Measurements from ENCODE around the gene HSFX3.
A peak's percentile ranks its signal among the peaks of the same experiment; 100 is the strongest.
"Not testable (repeated sequence)": the region's sequence is repeated elsewhere in the genome, so short reads cannot be mapped to it uniquely, and the experiment has no call there.

Gene HSFX3

GRCh38 chrX:149525389-149525788 lies 24.3 kb downstream of the HSFX3 start:
- H3K9ac ChIP-seq (ENCODE audit: insufficient read length, low read depth); H3K4me1 ChIP-seq (ENCODE audit: insufficient read depth, insufficient read length); H3K4me3 ChIP-seq (ENCODE audit: insufficient read length, low read depth); H3K36me3 ChIP-seq (ENCODE audit: insufficient read depth, insufficient read length, low read length); H3K9me3 ChIP-seq (ENCODE audit: insufficient read depth, low read length); H3K27me3 ChIP-seq (ENCODE audit: insufficient read depth, insufficient read length): not testable (repeated sequence)
- peak; percentile 8 for DNase-seq (ENCODE audit: low read depth, low spot score)

- DNase-seq (ENCODE audit: low read depth, low spot score) = no peak
- Histone ChIP-seq H3K9ac (ENCODE audit: insufficient read length, low read depth) (no peak overlapping the region), H3K36me3 (ENCODE audit: insufficient read depth, insufficient read length, low read length) (no peaks in the 10 kb centered on the region), H3K4me1 (ENCODE audit: insufficient read depth, insufficient read length) (no peaks in the 10 kb centered on the region), H3K9me3 (ENCODE audit: insufficient read depth, low read length) (no peaks in the 10 kb centered on the region), H3K27me3 (ENCODE audit: insufficient read depth, insufficient read length) (no peaks in the 10 kb centered on the region), H3K4me3 (ENCODE audit: insufficient read length, low read depth) (no peak overlapping the region)
- no peak for TF ChIP-seq ZNF274 (IDR thresholded peaks at IDR 0.05; ENCODE audit: low read depth, low read length)
- TF ChIP-seq SUZ12 (IDR thresholded peaks at IDR 0.05; ENCODE audit: extremely low read depth, insufficient read depth, insufficient read length) = no peak
Observed at GRCh38 chrX:149522916-149523315, 26.8 kb downstream of the HSFX3 start.

- H3K9me3 ChIP-seq (ENCODE audit: insufficient read depth, low read length) = no peaks in the 10 kb centered on the region
- H3K27me3 ChIP-seq (ENCODE audit: insufficient read depth, insufficient read length) = no peaks in the 10 kb centered on the region
- no peaks in the 10 kb centered on the region for H3K36me3 ChIP-seq (ENCODE audit: insufficient read depth, insufficient read length, low read length)
- no peak for DNase-seq (ENCODE audit: low read depth, low spot score)
- H3K4me3 ChIP-seq (ENCODE audit: insufficient read length, low read depth) = no peak overlapping the region
- TF ChIP-seq SUZ12 (IDR thresholded peaks at IDR 0.05; ENCODE audit: extremely low read depth, insufficient read depth, insufficient read length) = no peak
- TF ChIP-seq ZNF274 (IDR thresholded peaks at IDR 0.05; ENCODE audit: low read depth, low read length) = no peak
- TF ChIP-seq YY1 (IDR thresholded peaks at IDR 0.05; ENCODE audit: insufficient read depth, insufficient read length) = no peak
- no peaks in the 10 kb centered on the region for H3K4me1 ChIP-seq (ENCODE audit: insufficient read depth, insufficient read length)
- H3K9ac ChIP-seq (ENCODE audit: insufficient read length, low read depth) = no peak overlapping the region
Observed at GRCh38 chrX:149521438-149521837, 28.3 kb downstream of the HSFX3 start.

- H3K36me3 ChIP-seq (ENCODE audit: insufficient read depth, insufficient read length, low read length); H3K9me3 ChIP-seq (ENCODE audit: insufficient read depth, low read length); H3K4me1 ChIP-seq (ENCODE audit: insufficient read depth, insufficient read length); H3K9ac ChIP-seq (ENCODE audit: insufficient read length, low read depth); H3K27me3 ChIP-seq (ENCODE audit: insufficient read depth, insufficient read length); H3K4me3 ChIP-seq (ENCODE audit: insufficient read length, low read depth); DNase-seq (ENCODE audit: low read depth, low spot score): not testable (repeated sequence)
Observed at GRCh38 chrX:149520636-149521277, 29.0 kb downstream of the HSFX3 start.

GRCh38 chrX:149518236-149518635 lies 31.5 kb downstream of the HSFX3 start:
- H3K4me1 ChIP-seq (ENCODE audit: insufficient read depth, insufficient read length) = no peaks in the 10 kb centered on the region

GRCh38 chrX:149517308-149517707 lies 32.4 kb downstream of the HSFX3 start:
- TF ChIP-seq SUZ12 (IDR thresholded peaks at IDR 0.05; ENCODE audit: extremely low read depth, insufficient read depth, insufficient read length) (no peak), YY1 (IDR thresholded peaks at IDR 0.05; ENCODE audit: insufficient read depth, insufficient read length) (no peak), ZNF274 (IDR thresholded peaks at IDR 0.05; ENCODE audit: low read depth, low read length) (no peak)
- H3K4me3 ChIP-seq (ENCODE audit: insufficient read length, low read depth) = no peak overlapping the region
- no peaks in the 10 kb centered on the region for H3K4me1 ChIP-seq (ENCODE audit: insufficient read depth, insufficient read length)
- H3K9ac ChIP-seq (ENCODE audit: insufficient read length, low read depth) = no peak overlapping the region
- no peak for DNase-seq (ENCODE audit: low read depth, low spot score)
- H3K36me3 ChIP-seq (ENCODE audit: insufficient read depth, insufficient read length, low read length) = no peaks in the 10 kb centered on the region
- no peaks in the 10 kb centered on the region for H3K9me3 ChIP-seq (ENCODE audit: insufficient read depth, low read length)
- H3K27me3 ChIP-seq (ENCODE audit: insufficient read depth, insufficient read length) = no peaks in the 10 kb centered on the region

More at GRCh38 chrX:149518236-149518635, 31.5 kb downstream of the HSFX3 start:
- Histone ChIP-seq H3K4me3 (ENCODE audit: insufficient read length, low read depth) (no peak overlapping the region), H3K36me3 (ENCODE audit: insufficient read depth, insufficient read length, low read length) (no peaks in the 10 kb centered on the region), H3K27me3 (ENCODE audit: insufficient read depth, insufficient read length) (no peaks in the 10 kb centered on the region), H3K9ac (ENCODE audit: insufficient read length, low read depth) (no peak overlapping the region), H3K9me3 (ENCODE audit: insufficient read depth, low read length) (no peaks in the 10 kb centered on the region)
- DNase-seq (ENCODE audit: low read depth, low spot score) = no peak
- TF ChIP-seq ZNF274 (IDR thresholded peaks at IDR 0.05; ENCODE audit: low read depth, low read length) = no peak
- TF ChIP-seq SUZ12 (IDR thresholded peaks at IDR 0.05; ENCODE audit: extremely low read depth, insufficient read depth, insufficient read length) = no peak
- no peak for TF ChIP-seq YY1 (IDR thresholded peaks at IDR 0.05; ENCODE audit: insufficient read depth, insufficient read length)

GRCh38 chrX:149516604-149517003 lies 33.1 kb downstream of the HSFX3 start:
- H3K9ac ChIP-seq (ENCODE audit: insufficient read length, low read depth) = no peak overlapping the region
- no peaks in the 10 kb centered on the region for H3K36me3 ChIP-seq (ENCODE audit: insufficient read depth, insufficient read length, low read length)
- H3K4me1 ChIP-seq (ENCODE audit: insufficient read depth, insufficient read length) = no peaks in the 10 kb centered on the region
- no peak for TF ChIP-seq YY1 (IDR thresholded peaks at IDR 0.05; ENCODE audit: insufficient read depth, insufficient read length)
- TF ChIP-seq ZNF274 (IDR thresholded peaks at IDR 0.05; ENCODE audit: low read depth, low read length) = no peak
- no peak for TF ChIP-seq SUZ12 (IDR thresholded peaks at IDR 0.05; ENCODE audit: extremely low read depth, insufficient read depth, insufficient read length)
- H3K27me3 ChIP-seq (ENCODE audit: insufficient read depth, insufficient read length) = no peaks in the 10 kb centered on the region
- no peaks in the 10 kb centered on the region for H3K9me3 ChIP-seq (ENCODE audit: insufficient read depth, low read length)
- no peak for DNase-seq (ENCODE audit: low read depth, low spot score)
- H3K4me3 ChIP-seq (ENCODE audit: insufficient read length, low read depth) = no peak overlapping the region
